NCI-H2107 (cell line): ENCODE data around the gene CHTF18.
"Not testable (repeated sequence)": the region's sequence is repeated elsewhere in the genome, so short reads cannot be mapped to it uniquely, and the experiment has no call there.

Experiments used
- DNase-seq: peaks from one replicate; lab custom pipeline; 2025; lab: John Stamatoyannopoulos, UW

CHTF18 gene

DNA sequence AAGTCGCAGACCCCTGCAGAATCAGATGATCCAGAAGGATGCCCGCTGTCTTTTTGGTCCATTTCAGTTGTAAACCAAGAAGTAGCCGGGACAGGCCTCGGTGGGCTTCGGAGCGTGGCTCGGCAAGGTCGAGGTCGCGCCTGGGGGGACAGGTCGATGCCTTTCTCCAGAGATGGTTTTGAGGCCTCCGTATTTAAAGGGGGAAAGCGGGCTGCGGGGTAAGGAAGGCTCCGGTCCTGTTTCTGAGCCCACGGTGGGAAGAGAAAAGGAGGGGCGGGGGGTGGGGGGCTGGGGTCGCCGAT is 19.6 kb downstream of the CHTF18 start:
- no peak for DNase-seq

DNA sequence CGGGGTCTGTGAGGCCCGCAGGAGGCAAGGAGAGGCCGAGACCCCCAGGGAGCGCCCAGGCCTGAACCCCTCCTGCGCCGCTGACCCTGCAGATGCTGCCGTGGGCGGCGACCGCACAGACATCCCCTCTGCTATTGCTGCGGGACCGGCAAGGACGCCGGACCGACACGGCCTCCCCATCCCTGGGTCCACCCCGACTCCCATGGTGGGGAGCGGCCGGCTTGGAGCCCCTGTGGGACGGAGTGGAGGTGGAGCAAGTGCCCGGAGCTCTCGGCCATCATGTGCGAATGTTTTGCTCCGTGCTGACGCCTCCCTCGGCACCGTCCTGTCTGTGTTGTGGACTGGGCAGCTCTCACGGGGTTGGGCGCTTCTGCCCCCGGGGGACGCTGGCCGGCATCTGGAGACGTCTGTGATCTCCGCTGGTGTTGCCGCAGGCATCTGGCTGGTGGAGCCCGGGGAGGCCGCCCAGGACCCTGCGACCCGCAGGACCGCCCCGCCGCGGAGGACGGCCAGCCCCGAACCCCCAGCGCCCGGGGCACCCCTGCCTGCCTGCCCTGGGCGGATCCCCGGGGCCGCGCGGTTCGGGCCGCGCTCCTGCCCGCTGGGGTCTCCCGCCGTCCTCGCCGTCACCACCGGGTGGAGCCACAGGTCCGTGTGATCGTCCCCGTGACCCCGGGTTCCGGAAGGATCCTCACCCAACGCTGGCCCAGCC is 24.9 kb downstream of the CHTF18 start:
- DNase-seq = no peak

DNA sequence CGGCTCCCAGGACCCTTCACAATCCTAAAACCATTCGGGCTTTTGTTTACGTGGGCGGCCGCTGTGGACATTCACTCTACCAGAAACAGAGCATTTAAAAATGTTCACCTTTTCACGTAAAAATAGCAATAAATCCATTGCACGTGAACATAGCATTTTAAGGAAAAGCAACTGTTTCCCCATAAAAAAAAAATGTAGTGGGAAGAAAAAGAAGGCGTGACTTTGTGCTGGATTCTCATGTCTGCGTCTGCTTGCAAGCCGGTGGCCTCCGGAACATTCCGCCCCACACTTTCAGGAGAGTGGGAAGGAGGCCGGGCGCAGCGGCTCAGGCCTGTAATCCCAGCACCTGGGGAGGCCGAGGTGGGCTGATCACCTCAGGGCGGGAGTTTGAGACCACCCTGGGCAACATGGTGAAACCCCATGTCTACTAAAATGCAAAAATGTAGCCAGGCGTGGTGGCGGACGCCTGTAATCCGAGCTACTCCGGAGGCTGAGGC is 25.5 kb downstream of the CHTF18 start:
- no peak for DNase-seq

DNA sequence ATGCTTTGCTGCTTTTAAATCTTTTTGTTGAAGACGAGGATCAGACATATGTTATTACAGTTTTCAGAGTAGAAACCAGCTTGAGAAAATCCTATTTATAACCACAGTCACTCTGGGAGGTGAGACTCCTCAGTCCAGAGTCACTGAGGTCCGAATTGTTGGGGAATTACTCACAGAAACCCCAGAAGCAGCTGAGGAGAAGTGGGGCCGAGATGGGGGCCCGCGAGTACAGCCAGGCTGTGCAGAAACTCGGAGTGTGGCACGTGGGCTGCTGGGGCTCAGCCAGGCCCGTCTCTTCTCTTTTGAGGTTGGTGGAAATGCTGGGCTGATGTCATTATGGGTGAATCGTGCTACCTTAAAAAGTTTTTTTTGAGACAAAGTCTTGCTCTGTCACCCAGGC is 26.6 kb downstream of the CHTF18 start:
- DNase-seq = no peak

DNA sequence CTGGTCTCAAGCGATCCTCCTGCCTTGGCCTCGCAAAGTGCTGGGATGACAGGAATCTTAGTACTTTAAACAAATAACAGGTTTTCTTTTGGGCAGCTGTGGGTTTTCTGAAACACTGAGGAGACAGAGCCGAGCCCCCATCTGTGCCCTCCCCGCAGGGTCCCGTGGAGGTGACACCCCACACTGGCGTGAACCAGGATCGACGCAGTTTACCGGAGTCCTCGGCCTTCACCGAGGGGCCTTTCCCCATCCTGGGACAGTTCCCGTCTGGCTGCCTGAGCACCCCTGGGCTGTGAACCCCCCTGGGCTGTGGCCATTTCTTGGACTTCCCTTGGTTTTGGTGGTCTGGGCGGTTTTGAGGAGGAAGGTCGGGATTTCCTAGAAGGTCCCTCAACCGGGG is 27.4 kb downstream of the CHTF18 start:
- no peak for DNase-seq

DNA sequence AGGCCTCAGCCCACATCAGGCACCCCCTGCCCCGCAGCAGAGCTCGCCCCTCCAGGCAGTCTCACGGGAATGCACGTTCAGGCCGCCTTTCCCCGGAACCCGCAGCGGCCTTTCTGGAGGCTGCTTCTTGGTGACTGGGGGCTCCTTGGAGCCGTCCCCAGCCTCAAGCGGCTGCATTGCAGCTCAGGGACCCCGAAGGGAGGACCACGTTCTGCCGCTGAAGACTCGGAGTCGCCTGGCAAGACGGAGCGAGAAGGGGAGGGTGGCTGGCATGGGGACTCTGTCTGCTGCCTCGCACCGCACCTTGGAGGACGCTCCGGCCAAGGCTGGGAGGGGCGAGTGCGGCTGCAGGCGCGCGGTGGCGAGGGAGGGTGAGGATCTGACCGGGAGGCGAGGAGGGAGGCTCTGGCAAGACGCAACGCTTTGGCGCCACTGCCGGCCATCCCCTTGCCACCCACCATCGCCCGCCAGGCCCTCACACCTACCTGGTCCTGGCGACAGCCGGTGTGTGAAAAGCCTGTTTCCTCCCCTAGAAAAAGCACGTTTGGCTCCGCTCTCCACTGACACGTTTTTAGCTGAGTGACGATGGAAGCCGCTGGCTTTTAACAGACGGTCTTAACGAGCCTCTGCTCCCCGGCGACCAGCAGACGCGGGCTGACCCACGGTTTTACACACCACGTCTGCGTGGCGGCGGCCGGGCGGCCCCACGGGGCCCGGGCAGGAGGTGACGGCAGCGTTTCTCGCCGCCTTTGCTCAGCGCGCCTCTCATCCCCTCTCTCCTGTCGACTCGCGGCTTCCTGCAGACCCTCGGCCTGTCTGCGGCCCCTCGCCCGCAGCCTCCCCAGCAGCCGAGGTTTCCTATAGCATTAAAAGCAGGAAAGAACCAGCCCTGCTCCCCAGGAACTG is 28.8 kb downstream of the CHTF18 start:
- no peak for DNase-seq

DNA sequence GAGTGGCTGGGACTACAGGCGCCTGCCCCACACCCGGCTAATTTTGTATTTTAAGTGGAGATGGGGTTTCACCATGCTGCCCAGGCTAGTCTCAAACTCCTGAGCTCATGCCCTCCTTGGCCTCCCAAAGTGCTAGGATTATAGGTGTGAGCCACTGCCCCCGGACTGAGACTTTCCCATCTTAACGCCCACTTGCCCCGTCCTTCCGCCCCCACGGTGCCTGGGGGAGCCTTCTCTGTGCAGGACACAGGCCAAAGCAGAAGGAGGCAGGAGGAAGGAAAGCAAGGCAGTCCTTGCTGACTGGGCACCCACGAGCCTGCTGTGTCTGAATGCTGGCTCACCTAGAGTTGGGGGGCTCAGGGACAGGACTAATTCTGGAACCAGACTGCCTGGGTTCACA is 29.7 kb downstream of the CHTF18 start:
- DNase-seq = no peak

DNA sequence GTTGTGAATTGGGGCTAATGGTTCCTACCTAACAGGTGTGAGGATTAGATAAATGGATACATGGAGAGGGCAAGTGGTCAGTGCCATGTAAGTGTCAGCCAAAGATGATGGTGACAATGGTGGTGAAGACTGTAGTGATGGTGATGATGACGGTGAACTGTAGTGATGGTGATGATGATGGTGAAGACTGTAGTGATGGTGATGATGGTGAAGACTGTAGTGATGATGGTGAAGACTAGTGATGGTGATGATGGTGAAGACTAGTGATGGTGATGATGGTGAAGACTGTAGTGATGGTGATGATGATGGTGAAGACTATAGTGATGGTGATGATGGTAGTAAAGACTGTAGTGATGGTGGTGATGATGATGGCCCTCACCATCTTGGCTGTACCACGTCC is 30.2 kb downstream of the CHTF18 start:
- DNase-seq = no peak

DNA sequence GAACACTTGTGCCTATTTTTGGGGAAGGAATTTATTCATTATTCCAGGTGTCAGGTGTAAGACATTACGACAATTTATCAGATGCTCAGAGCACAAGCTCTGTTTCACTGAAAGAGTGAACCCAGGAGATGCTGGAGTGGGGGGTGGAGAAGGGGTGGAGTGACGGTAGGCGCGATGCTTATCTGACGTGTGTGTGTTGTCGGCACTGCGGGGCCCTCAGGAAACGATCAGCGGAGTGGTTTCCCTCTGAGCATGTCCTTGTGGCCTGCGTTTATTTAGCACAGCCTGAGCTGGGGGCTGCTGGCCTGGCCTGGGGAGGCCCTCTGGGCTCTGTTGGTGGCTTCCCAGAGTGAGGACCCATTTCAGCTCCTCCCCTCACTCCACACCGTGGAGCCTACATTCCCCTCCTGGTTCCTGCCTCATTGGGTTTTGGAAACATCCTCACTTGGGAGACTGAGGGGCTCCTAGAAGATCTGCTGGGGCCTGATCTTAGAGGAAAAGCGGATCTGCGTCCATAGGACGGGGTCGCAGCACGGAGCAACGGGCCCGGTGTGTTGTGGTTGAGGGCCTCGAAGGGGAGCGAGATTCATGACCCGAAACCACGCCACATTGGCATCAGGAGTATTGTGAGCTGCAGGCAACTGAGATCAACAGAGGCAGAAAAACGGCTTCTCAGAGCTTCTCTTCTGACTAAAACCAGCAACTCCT is 31.1 kb downstream of the CHTF18 start:
- no peak for DNase-seq

DNA sequence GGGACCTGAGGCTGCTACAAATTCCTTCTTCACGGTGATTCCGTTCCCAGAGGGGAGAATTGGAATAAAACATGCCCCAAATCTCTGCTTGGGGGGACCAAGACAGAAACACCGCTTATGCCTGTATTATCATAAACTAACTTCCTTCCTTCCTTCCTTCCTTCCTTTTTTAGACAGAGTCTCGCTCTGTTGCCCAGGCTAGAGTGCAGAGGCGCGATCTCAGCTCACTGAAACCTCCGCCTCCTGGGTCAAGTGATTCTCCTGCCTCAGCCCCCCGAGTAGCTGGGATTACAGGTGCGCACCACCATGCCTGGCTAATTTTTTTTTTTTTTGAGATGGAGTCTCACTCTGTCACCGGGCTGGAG is 31.6 kb downstream of the CHTF18 start:
- DNase-seq = not testable (repeated sequence)

DNA sequence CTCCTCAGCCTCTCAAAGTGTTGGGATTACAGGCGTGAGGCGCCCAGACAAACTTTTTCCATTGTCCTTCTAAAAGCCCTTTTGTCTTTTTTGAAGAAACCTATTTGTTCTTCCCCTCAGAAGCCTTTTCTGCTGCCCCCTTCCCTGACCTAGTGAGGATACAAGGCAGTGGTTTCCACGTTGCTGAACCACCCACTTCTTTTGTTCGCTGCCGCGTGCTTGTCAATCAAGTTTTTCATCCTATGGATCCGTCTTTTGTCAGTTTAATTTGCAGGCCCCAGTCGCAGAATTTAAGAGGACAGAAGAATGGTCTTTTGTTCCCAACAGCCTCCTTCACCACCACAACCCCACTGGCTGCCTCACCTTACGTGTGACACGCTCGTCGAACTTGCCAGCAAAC is 32.3 kb downstream of the CHTF18 start:
- DNase-seq = no peak

DNA sequence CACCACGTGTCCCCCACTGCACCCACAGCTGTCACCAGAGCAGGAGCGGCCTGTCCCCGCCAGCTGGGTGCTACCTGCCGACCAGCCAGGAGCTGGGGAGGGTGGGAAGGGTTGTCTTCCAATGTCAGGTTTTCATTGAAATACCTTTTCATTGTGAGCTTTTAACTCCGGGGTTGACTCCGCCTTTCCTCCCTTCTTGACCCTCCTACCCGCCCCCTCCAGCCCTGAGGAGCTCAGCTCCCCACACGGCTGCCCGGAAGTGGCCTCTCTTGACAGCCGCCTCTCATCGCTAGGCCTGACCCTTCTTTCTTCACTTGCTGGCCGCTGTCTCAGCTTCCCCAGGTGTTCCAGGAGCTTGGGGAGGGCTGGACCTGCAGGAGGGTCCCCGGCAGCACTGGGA is 33.3 kb downstream of the CHTF18 start:
- DNase-seq = no peak

DNA sequence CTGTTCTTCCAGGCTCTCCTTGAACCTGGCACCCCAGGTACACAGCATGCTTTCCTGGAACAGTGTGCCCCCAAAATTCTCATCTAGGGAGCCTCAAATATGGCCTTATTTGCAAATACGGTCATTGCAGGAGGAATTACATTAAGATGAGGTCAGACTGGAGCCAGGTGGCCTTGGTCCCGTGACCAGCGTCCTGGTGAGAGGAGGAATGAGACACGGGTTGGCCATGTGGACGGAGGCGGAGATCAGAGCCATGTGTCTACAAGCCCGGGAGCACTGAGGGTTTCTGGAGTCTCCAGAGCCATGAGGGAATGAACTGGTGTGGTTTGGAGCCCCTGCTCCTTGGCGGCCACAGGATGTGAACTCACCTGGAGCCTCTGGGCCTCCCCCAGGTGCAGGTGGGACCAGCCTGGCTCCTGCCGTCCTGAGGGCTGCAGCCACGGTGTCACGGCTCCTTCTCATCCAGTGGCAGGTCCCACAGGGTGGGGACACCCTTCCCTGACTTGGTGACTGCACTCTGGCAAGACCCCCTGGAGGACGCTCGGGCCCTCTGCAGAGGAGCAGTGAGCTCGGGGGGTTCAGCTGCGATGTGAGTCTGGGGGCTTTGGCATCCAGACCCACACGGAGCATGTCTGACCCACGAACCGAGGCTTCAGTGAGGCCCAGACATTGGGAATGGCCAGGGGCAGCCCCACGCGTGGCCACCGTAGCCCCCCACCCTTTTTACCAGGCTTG is 33.9 kb downstream of the CHTF18 start:
- no peak for DNase-seq

DNA sequence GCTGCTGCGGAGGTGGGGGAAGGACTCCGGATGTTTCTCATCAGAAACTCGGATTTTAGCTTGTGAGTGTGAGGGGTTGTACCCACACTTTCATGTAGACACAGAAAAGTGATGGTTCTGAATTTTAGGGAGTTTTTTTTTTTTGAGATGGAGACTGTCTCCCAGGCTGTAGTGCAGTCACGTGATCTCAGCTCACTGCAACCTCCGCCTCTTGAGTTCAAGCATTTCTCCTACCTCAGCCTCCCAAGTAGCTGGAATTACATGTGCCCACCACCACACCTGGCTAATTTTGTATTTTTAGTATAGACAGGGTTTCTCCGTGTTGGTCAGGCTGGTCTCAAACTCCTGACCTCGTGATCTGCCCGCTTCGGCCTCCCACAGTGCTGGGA is 34.5 kb downstream of the CHTF18 start:
- no peak for DNase-seq

DNA sequence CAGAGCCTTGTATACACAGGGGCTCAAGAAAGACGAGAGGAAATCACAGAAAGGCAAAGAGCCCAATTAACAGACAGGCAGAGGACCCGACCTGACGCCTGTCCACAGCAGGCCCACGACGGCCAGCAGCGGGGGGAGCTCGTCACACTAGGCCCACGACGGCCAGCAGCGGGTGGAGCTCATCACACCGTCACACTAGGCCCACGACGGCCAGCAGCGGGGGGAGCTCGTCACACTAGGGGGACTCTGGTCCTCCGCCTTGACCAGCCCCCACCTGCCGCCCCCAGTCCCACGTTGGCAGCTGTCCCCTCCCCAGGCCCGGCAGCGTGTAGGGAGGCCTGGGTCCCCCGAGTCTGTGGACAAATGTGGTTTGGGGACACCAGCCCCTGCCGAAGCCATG is 35.8 kb downstream of the CHTF18 start:
- no peak for DNase-seq

DNA sequence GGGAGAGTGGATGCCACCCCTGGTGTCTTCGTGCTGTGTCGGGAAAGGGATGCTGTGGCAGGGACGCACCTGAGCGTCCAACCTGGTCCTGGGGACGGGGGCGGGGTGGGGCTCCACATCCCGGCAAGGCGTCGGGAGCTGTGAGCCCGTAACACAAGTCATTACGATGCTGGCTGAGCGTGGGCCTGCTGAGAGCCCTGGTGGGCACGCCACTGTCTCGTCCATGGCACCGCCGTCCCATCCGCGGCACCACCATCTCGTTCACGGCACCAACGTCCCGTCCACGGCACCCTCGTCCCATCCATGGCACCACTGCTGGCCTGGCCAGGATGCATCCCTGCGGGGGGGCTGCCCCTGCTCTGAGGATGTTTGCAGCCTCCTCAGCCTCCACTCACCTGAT is 36.2 kb downstream of the CHTF18 start:
- no peak for DNase-seq

DNA sequence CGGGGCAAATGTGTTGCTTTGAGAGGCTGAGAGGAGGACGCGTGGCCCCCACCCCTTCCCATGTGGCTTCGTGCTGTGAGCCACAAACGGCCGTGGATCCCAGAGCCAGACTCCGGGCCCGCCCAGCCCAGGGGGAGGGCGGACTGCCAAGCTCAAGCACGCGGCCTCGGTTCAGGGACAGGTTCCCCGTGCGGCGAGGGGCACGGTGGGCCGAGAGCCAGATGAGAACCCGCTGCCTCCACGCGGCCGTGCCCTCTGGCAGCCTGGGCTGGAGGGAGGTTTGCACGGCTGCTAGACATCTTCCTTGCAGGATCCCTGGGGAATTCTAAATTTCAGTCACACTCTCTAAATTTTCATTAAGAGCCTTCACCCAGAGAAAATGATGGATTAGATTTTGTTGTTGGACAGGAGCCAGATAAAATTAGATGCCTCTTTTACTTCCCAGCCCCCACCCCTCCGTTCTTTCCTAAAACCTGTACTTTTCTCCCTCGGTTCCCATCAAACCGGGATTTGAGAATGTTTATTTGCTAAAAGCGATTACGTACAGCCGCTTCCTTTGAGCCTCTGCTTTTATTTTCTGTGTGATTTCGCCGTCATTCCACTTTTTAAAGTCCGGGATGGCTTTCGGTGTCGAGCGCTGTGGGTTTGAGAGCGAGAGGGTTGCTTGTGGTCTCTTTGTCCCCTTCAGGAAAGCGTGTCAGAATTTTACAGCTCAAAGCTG is 37.1 kb downstream of the CHTF18 start:
- DNase-seq = no peak

DNA sequence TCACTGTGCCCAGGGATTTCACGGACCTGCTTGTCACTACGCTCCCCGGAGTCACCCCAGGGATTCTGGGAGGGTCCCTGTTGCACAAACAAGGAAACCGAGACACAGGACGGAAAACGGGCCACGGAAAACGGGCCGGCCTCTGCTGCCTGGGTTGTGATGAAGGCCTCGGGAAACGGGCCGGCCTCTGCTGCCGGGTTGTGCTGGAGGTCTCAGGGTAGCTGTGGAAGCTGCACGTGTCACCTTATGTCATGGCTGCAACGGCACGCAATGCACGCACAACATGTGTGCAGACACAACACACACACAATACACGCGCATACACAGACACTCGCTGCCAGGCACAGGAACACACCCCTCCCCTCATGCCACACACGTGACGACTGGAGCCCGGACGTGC is 39.1 kb downstream of the CHTF18 start:
- no peak for DNase-seq

DNA sequence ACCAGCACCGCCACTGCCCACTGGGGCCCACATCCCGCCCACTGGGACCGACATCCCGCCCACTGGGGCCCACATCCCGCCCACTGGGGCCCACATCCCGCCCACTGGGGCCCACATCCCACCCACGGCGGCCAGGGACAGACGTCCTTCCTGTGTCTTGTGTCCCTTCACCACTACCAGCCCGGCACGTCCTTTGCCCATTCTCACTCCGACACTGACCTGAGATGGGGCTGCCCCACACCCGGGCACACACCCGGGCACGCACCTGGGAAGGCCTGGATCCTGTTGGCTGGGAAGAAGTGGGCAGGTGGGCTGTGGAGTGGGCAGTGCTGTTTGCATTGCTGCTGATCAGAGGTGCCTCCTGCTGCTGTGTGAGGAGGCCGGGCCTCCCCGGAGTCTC is 40.5 kb downstream of the CHTF18 start:
- DNase-seq = no peak

DNA sequence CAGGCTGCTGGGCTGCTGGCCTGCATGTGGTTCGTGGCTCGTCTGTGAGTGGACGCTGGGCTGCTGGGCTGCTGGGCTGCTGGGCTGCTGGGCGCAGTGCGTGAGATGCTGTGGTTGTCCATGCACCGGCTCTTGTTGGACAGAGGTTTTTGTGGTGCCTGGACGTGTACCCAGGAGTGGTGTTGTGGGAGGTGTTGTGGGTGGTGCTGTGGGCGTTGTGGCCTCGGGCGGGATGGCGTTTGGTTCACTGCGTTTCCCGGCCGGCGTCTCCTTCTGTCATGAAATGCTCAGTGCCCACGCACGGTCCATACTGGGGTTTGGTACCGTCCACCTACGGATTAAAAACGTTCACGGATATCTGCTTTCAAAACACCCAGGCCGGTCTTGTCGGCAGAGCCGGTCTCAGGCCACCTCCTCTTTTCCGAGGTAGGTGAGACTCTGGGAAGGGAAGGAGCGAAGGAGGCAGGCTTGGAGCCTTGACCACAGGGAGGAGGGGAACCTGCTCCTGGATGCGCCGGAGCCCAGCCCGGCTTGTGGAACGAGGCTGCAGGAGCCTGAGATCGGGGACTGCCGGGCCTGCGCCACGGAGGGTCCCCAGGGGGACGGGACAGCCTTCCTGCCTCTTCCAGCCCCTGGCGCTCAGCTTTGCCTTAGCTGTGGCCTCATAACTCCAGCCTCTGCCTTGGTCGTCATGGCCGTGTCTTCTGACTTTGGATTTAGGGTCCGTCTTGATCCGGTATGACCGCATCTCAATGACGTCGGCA is 41.9 kb downstream of the CHTF18 start:
- no peak for DNase-seq
